CD14-positive monocyte (primary cell): ENCODE results near the gene SRSF3. TPM values are rescaled to one million over a fixed set of nuclear protein-coding genes. Genes with fewer than 3 reads are reported as not detected.
A peak's percentile ranks its signal among the peaks of the same experiment; 100 is the strongest.

Source experiments
- DNase-seq, 3 donors: peaks; one replicate each; pipeline ENCODE4 v3.0.0-alpha.2; 2011 to 2022
- H2AFZ ChIP-seq: 2 replicates; pipeline ENCODE4 v1.6.0; 2012; ENCODE audit warnings: mild to moderate bottlenecking, low read depth, low read length, inconsistent platforms; ENCODE audit not compliant: insufficient read depth, poor library complexity, severe bottlenecking
- H3K27ac ChIP-seq, 2 donors: 1 replicate in 1 of 2; 2 replicates in 1 of 2; pipeline ENCODE4 v1.5.1; 2012 to 2013; ENCODE audit warnings: low read length in 2 of 2, control low read depth in 1 of 2, inconsistent platforms in 1 of 2, low read depth in 1 of 2, mild to moderate bottlenecking in 1 of 2
- H3K27me3 ChIP-seq, 2 donors: one replicate each; pipeline versions ENCODE4 v1.6.0 to v1.6.1; 2011 to 2013; ENCODE audit warnings: low read length in 2 of 2; ENCODE audit not compliant: control insufficient read depth in 2 of 2, insufficient read depth in 2 of 2
- H3K36me3 ChIP-seq, 2 donors: replicated peaks in 1 of 2; 1 replicate in 1 of 2; 2 replicates in 1 of 2; pipeline versions ENCODE4 v1.5.1 to v1.6.1; 2012 to 2013; ENCODE audit warnings: low read length in 2 of 2, control low read depth in 1 of 2, inconsistent platforms in 1 of 2, mild to moderate bottlenecking in 1 of 2; ENCODE audit not compliant: insufficient read depth in 2 of 2, control insufficient read depth in 1 of 2
- H3K4me1 ChIP-seq, 2 donors: 1 replicate in 1 of 2; 2 replicates in 1 of 2; pipeline versions ENCODE4 v1.5.1 to v1.6.1; 2012 to 2013; ENCODE audit warnings: low read length in 2 of 2, control low read depth in 1 of 2, inconsistent platforms in 1 of 2, mild to moderate bottlenecking in 1 of 2, moderate library complexity in 1 of 2; ENCODE audit not compliant: insufficient read depth in 2 of 2, control insufficient read depth in 1 of 2
- H3K4me2 ChIP-seq: replicated peaks from 2 replicates; pipeline ENCODE3; 2012; ENCODE audit warnings: low read length, moderate library complexity, mild to moderate bottlenecking; ENCODE audit not compliant: poor library complexity, severe bottlenecking; ENCODE audit errors: extremely low read depth
- H3K4me3 ChIP-seq, 3 experiments: fragments of 200-600 bp in 1 of 3; sonication (generic) in 1 of 3; replicated peaks in 1 of 3; 1 replicate in 2 of 3; 2 replicates in 1 of 3; pipeline ENCODE4 v1.5.1; 2011 to 2013; ENCODE audit warnings: low read length in 3 of 3, mild to moderate bottlenecking in 3 of 3, control low read depth in 2 of 3, low read depth in 2 of 3, inconsistent platforms in 1 of 3, moderate library complexity in 1 of 3
- H3K79me2 ChIP-seq: 2 replicates; pipeline ENCODE4 v1.6.0; 2012; ENCODE audit warnings: mild to moderate bottlenecking, control low read depth, inconsistent platforms, low read length, moderate library complexity; ENCODE audit not compliant: insufficient read depth
- H3K9ac ChIP-seq: 2 replicates; pipeline ENCODE4 v1.6.0; 2017; ENCODE audit warnings: low read length, mild to moderate bottlenecking; ENCODE audit not compliant: insufficient read depth, poor library complexity, severe bottlenecking
- H3K9me3 ChIP-seq, 2 donors: replicated peaks in 1 of 2; 1 replicate in 1 of 2; 2 replicates in 1 of 2; pipeline versions ENCODE4 v1.5.1 to v1.6.1; 2012 to 2013; ENCODE audit warnings: low read length in 2 of 2, control low read depth in 1 of 2; ENCODE audit not compliant: control insufficient read depth in 1 of 2, insufficient read depth in 1 of 2
- H4K20me1 ChIP-seq: 2 replicates; pipeline ENCODE4 v1.6.0; 2012; ENCODE audit warnings: mild to moderate bottlenecking, low read length, control low read depth, moderate library complexity; ENCODE audit not compliant: insufficient read depth
- H3K27ac Mint-ChIP-seq, 7 donors: one replicate each; pipeline ENCODE4 v1.8.0; 2020; ENCODE audit warnings: mild to moderate bottlenecking in 7 of 7, mixed read lengths in 7 of 7, moderate library complexity in 6 of 7, inconsistent platforms in 2 of 7
- H3K27me3 Mint-ChIP-seq, 3 donors: one replicate each; pipeline ENCODE4 v1.8.0; 2021 to 2022; ENCODE audit warnings: low read depth in 3 of 3, mild to moderate bottlenecking in 3 of 3, mixed read lengths in 3 of 3, moderate library complexity in 3 of 3, inconsistent platforms in 1 of 3
- H3K36me3 Mint-ChIP-seq, 2 donors: one replicate each; pipeline ENCODE4 v1.8.0; 2020; ENCODE audit warnings: mixed read lengths in 2 of 2, inconsistent platforms in 1 of 2, mild to moderate bottlenecking in 1 of 2
- H3K4me1 Mint-ChIP-seq: one replicate; pipeline ENCODE4 v1.8.0; 2020; ENCODE audit warnings: mild to moderate bottlenecking, mixed read lengths
- H3K4me3 Mint-ChIP-seq, 2 donors: one replicate each; pipeline ENCODE4 v1.8.0; 2020; ENCODE audit warnings: mild to moderate bottlenecking in 2 of 2, mixed read lengths in 2 of 2, moderate library complexity in 1 of 2
- H3K9me3 Mint-ChIP-seq, 7 donors: one replicate each; pipeline ENCODE4 v1.8.0; 2020 to 2022; ENCODE audit warnings: mixed read lengths in 7 of 7, mild to moderate bottlenecking in 6 of 7, moderate library complexity in 6 of 7, inconsistent platforms in 2 of 7
- WGBS: methylation state at CpG from one replicate; pipeline ENCODE4 v1.1.5; 2013; ENCODE audit warnings: missing lambda C conversion rate; ENCODE audit not compliant: insufficient coverage; 5-methylcytosine and 5-hydroxymethylcytosine counted together
- intact Hi-C, 2 donors: fragments of 100-400 bp; cut with micrococcal nuclease; formaldehyde crosslinking; loops; one replicate each; pipeline versions ENCODE4 v1.15.0 to v1.15.1; 2023
- polyA plus RNA-seq, 3 donors: library from polyadenylated mRNA; depleted of rRNA in 1 of 3; unstranded in 2 of 3; stranded (reverse) in 1 of 3; fragments of 300-500 nt in 2 of 3; fragments of >200 nt in 1 of 3; fragmentation: Illumina TruSeq in 2 of 3; gene quantifications; 1 replicate in 2 of 3; 2 replicates in 1 of 3; pipeline ENCODE4 v1.2.3, GENCODE V29; 2012 to 2021
- TF ChIP-seq, protein P1 (sequence below): fragments of 200-600 bp; IDR thresholded peaks from one replicate; pipeline ENCODE4 v1.8.0; 2022; ENCODE audit warnings: antibody characterized with exemption, mild to moderate bottlenecking

Gene SRSF3
- polyA plus RNA-seq, 3 donors, result 293 to 341 (median 297) TPM

DNA sequence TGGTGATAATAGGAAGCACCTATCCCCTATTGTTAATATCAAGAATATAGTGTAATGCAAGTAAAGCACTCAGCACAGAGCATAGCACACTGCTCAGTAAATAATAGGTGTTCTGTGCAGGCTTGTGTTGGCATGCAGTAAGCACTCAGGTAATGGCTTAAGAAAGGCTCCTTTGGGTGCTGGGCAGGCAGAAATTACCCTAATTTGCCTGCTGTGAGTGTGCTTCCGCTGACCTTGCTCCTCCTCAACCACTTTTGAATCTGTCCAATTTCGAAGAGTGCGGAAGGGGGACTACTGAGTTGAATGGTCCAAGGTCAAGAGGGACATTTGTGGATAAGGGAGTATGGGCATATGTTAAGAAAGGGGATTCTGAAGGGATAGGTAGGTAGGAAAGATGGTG is 15.4 kb downstream of the SRSF3 start:
- no peaks in the 10 kb centered on the region for H3K27me3 ChIP-seq
- Mint-ChIP-seq H3K27me3 (no peaks in the 10 kb centered on the region), H3K4me3 (no peak overlapping the region), H3K9me3 (no peaks in the 10 kb centered on the region), H3K36me3 (peaks cover 60 to 92% of the 10 kb centered on the region in 2 donors), H3K4me1 (peaks cover 19% of the 10 kb centered on the region), H3K27ac (peak overlapping the region in 5 of 7 donors; percentile 19 to 77 (median 73))
- TF ChIP-seq, protein P1, sequence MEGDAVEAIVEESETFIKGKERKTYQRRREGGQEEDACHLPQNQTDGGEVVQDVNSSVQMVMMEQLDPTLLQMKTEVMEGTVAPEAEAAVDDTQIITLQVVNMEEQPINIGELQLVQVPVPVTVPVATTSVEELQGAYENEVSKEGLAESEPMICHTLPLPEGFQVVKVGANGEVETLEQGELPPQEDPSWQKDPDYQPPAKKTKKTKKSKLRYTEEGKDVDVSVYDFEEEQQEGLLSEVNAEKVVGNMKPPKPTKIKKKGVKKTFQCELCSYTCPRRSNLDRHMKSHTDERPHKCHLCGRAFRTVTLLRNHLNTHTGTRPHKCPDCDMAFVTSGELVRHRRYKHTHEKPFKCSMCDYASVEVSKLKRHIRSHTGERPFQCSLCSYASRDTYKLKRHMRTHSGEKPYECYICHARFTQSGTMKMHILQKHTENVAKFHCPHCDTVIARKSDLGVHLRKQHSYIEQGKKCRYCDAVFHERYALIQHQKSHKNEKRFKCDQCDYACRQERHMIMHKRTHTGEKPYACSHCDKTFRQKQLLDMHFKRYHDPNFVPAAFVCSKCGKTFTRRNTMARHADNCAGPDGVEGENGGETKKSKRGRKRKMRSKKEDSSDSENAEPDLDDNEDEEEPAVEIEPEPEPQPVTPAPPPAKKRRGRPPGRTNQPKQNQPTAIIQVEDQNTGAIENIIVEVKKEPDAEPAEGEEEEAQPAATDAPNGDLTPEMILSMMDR, result no peak
- intact Hi-C loops, result no loop called here
- H2AFZ ChIP-seq, result no peak overlapping the region
- H3K4me1 ChIP-seq, result no peaks in the 10 kb centered on the region
- H3K9me3 ChIP-seq, result no peaks in the 10 kb centered on the region
- 100% methylated on average over 2 of the region's 3 CpGs for WGBS
- H3K4me3 ChIP-seq, result no peak overlapping the region
- DNase-seq, result no peak
- peaks cover 59 to 92% of the 10 kb centered on the region in 2 donors for H3K36me3 ChIP-seq
- H4K20me1 ChIP-seq, result peaks cover 88% of the 10 kb centered on the region
- peaks cover 47% of the 10 kb centered on the region for H3K79me2 ChIP-seq
- no peak overlapping the region for H3K9ac ChIP-seq
- no peak overlapping the region for H3K4me2 ChIP-seq
- peak overlapping the region in 1 of 2 donors; percentile 51 for H3K27ac ChIP-seq

DNA sequence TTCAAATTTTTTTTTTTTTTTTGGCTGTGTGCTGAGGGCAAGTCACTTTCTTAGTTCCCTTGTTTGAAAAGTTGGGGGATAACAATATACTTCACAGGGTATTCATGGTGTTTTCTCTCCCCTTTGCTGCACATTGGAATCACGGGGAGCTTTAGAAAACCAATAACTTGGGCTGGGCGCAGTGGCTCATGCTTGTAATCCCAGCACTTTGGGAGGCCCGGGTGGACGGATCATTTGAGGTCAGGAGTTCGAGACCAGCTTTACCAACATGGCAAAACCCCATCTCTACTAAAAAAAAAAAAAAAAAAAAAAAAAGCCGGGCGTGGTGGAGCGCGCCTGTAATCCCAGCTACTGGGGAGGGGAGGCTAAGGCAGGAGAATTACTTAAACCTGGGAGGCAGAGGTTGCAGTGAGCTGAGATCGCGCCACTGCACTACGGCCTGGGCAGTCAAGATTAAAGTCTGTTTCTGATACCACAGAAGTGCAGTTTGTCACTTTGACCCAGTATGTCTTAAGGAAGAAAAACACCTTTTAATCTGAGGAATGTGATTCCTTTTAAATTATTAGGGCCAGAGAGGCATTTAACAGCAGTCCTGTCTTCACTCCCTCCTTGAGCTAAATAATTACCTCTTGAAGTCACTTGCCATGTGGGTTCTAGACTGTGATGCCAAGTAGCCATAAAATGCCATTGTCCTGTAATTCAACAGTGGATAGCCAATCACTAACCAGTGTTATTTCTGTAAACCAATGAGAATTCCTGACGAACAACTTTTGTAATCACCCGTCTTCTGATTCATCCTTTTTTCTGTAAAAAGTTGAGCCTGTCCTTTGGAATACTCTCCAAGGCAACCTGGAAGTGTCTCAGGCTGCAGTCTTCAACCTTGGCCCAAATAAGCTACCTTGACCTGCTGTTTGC is 16.1 kb downstream of the SRSF3 start:
- peaks cover 20% of the 10 kb centered on the region for H3K4me1 Mint-ChIP-seq
- peaks cover 86% of the 10 kb centered on the region for H4K20me1 ChIP-seq
- peaks cover 0 to 3% (median 0%) of the 10 kb centered on the region in 7 donors for H3K9me3 Mint-ChIP-seq
- H3K27me3 ChIP-seq, result no peaks in the 10 kb centered on the region
- H3K9me3 ChIP-seq, result no peaks in the 10 kb centered on the region
- WGBS, result 88% methylated on average over 5 of the region's 14 CpGs
- no peak for DNase-seq
- H3K36me3 Mint-ChIP-seq, result peaks cover 53 to 88% of the 10 kb centered on the region in 2 donors
- no peak overlapping the region for H2AFZ ChIP-seq
- peaks cover 0 to 1% of the 10 kb centered on the region in 2 donors for H3K4me1 ChIP-seq
- peak overlapping the region in 1 of 2 donors; percentile 51 for H3K27ac ChIP-seq
- H3K79me2 ChIP-seq, result peaks cover 40% of the 10 kb centered on the region
- peaks cover 52 to 85% of the 10 kb centered on the region in 2 donors for H3K36me3 ChIP-seq
- TF ChIP-seq, protein P1, result no peak
- H3K4me2 ChIP-seq, result no peak overlapping the region
- intact Hi-C loops, result loop anchor here in 1 of 2 donors (10.0 kb wide), 1 partner anchor 405 kb away; no protein-coding TSS in a partner anchor
- no peaks in the 10 kb centered on the region for H3K27me3 Mint-ChIP-seq
- no peak overlapping the region for H3K4me3 Mint-ChIP-seq
- H3K4me3 ChIP-seq, result no peak overlapping the region
- no peak overlapping the region for H3K9ac ChIP-seq
- peak overlapping the region in 6 of 7 donors; percentile 9 to 87 (median 36) for H3K27ac Mint-ChIP-seq
